Glomerular endothelial cell (primary cell): ENCODE data around the gene DEFB129. TPM values are rescaled to one million over a fixed set of nuclear protein-coding genes. Genes with fewer than 3 reads are reported as not detected.
"Not testable (repeated sequence)": the region's sequence is repeated elsewhere in the genome, so short reads cannot be mapped to it uniquely, and the experiment has no call there.

ENCODE experiments used
- DNase-seq: peaks from one replicate; pipeline ENCODE4 v3.0.0-alpha.2; 2011; ENCODE audit warnings: low read depth, low spot score; ENCODE audit errors: extremely low read depth
- total RNA-seq: library from RNA; depleted of rRNA; stranded (reverse); fragments of >200 nt; gene quantifications from 2 replicates; pipeline ENCODE4 v1.2.3, GENCODE V29; 2015

The DEFB129 gene
- total RNA-seq, 1 donor from 2014 or later = not detected

DNA sequence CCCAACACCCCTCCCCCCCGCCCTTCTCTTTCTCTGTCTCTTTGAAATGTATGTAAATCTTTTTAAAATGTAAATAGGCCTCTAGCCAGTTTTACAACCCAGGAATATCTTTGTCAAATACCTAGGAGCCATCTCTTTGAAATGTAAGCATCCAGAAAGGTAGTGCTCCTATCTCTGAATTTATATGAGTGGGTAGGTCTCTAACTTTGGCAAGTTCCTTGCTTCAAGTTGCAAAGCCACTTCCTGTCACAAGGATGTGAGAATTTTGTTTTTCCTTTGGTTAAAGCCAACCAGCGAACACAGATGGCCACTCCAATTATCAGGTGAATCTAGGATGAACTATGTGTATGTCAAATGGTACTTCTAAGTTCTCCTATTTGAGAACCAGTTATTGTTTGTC, 24.3 kb downstream of the DEFB129 start:
- DNase-seq = no peak

DNA sequence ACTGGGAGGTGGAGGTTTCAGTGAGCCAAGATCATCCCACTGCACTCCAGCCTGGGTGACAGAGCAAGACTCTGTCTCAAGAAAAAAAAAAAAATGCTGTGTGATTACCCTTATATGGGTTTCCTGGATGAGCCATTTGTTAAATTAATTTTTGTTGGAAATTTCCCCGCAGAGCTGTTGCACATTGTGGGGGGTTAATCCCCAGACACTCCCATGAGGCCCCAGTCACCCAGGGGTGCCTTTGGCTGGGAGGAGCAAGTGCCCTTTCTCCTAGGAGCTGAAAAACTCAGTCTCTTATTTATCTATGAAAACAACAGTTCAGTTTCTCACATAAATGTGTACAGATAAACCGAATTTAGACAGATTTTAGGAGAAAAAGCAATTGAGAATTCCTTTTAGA, 25.7 kb downstream of the DEFB129 start:
- no peak for DNase-seq

DNA sequence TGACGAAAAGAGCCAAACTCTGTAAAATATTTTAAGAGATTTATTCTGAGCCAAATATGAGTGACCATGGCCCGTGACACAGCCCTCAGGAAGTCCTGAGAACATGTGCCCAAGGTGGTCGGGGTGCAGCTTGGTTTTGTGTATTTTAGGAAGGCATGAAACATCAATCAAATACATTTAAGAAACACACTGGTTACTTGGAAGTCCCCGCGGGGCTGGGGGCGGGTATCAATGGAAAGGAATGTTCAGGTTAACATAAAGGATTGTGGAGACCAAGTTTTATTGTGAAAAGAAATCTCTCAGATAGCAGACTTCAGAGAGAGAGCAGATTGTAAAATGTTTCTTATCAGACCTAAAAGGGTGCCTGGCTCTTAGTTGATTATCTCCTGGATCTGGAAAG, 26.4 kb downstream of the DEFB129 start:
- DNase-seq = not testable (repeated sequence)

DNA sequence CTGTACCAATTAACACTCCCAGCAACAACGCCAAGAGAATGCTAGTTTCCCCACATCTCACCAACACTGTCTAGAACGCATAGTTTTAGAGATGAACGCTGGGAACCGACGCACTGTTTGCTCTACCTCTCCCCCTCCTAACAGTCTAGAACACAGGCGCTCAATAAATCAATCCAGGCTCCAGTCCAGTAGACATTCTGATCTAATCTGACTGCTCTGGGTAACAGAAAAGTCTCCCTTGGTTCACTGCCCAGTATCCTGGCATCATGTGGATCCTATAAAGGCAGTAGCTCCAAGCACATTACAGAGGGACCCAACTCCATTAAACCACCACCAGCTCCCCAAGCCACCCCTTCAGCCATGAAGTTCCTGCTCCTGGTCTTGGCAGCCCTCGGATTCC, 30.4 kb downstream of the DEFB129 start, which contains the start of gene DEFB132:
TSS of gene DEFB132 (plus strand) at position 306 of the 400 bp plus-strand sequence. CDS start at position 361, 55 bp downstream.
- DNase-seq = no peak

DNA sequence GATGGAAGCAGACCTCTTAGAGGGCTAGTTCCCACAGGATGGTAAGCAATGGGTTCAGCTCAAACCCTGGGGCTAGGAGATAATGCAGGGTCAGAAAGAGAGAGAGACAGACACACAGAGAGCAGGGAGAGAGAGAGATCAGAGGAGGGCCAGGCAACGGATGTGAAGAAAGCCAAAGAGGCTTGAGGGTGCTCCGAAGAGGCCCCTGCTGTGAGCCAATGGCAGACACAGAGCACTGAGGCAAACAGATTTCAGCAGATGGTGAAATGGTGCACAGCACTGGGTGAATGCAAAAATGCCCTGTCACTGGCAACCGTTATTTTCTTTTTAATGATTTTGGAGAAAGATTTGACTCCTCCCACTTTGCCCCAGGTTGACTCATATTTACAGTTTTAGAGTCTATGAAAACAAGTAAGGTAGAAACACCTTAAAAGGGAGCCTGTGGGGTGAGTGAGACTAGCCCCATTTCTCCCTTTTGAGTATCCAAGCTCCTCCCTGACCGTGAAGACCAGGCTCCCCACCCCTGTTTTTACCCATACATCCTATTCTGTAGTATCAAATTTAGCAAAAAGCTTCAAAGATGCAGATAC, 31.3 kb downstream of the DEFB129 start:
- DNase-seq = no peak

DNA sequence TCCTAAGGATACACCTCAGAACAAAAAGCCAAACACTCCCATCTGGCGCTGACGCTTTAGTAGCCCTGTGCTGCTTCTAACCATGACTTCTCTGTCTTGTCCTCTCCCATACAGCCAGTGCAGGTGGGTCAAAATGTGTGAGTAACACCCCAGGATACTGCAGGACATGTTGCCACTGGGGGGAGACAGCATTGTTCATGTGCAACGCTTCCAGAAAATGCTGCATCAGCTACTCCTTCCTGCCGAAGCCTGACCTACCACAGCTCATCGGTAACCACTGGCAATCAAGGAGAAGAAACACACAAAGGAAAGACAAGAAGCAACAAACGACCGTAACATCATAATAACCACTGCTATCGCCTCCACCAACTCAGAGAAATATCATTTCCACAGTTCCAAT, 31.9 kb downstream of the DEFB129 start:
- DNase-seq = no peak

DNA sequence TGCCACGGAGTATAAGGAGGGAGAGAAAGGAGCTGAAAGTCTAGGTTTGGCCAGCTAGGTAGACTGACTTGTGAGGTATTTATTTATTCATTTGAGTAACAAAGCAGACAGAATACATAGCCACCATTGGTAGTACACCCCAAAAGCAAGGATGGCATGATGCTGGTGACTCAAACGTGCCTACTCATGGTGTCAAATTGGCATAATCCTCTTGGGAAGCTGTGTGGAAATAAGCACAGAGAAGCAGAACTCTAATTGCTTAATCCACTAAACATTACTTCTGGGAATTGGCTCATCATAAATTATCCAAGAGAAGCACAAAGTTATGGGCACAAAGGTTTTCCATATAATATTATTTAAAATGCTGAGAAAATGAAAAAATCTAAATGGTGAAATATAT, 32.9 kb downstream of the DEFB129 start:
- DNase-seq = no peak

DNA sequence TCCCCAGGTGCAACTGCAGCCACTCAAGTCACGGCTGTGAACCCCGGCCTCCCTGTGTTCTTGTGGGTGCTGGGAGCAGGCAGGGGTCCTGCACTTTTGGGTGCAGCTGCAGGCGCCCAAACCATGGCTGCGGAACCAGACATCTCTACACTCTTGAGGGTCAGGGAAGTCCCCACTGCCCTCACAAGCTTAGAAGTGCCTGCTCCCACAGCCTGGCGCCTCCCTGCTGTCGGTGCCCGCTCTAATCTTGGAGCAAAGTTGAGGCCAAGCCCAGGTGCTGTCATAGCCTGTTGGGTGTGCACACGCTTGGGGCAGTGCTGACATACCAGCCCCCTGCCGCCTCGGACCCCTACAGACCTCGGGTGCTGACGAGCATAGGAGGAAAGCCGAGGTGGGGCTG, 36.6 kb downstream of the DEFB129 start:
- DNase-seq = no peak

DNA sequence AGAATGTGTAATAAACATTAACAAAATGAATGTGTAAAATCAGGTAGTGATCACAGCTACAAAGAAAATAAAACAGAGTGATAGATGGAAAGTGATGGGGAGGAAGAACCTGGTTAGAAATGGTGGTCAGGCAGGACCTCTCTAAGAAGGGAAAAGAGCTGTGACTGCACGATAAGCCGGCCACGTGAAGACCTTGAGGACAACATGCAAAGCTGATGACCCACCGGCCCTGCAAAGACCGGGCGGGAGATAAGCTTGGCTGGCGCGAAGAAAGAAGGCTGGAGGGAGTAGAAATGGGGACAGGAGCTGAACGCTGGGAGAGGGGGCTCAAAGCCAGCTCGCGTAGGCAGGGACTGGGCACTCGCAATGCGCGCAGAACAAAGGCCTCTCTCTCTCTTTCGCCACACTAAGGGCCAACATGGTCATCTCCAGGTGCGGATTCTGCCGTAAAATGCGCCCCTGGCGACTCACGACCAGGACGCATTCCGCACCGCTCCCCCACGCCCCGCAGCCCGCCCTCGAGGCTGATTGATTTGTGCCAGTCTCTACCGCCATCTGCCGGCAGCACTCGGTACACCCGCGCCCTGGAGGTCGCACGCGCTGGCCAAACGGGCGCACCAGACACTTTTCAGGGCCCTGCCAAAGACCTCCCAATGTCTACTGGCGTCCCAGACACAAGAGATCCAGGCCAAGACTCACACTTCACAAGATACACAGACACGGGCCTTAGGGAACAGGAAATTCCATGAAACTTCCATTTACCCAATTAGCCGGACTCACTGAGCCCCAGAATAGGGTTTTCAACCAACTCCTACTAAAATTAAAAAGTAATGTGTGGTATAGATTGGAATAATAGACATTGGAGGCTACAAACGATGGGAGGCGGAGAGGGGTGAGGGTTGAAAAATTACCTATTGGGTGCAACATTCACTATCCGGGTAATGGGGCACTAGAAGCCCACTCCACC, 39.8 kb downstream of the DEFB129 start:
- DNase-seq = no peak

DNA sequence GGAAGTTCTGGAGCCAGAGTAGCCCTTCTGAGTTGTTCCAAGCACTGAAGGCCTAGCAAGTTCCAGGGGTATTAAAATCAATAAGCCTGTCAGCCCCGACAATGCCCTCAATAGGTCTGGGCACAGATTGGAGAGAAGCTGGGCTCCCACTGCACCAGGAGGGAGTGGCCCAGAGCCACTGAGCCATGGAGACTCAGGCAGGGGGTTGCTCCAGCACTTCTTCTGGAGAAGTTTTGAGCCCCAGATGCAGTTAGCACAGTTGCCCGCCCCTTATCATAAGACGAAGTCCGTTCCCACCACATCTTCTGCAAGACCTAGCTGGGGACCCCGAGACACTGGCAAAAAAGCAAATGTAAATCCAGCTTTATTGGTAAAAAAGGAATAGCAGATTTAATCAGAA, 43.5 kb downstream of the DEFB129 start:
- DNase-seq = no peak

DNA sequence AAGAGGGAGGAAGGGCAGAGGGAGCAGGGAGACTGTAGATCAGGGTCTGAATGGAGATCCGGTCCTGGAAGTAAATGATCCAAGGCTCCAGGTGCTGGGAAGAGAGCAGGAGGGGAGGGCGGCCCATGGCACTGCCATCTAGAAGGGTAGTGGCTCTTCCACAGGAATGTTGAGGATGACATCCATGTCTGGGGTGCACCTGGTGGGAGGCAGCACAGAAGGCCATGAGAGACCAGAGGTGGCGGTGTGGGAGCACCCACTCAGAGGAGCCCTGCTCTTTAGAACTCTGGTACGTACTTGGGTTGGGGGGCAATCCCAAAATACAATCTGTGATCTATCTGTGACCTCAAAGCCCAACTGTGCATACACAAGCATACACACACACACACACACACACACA, 44.0 kb downstream of the DEFB129 start:
- no peak for DNase-seq

DNA sequence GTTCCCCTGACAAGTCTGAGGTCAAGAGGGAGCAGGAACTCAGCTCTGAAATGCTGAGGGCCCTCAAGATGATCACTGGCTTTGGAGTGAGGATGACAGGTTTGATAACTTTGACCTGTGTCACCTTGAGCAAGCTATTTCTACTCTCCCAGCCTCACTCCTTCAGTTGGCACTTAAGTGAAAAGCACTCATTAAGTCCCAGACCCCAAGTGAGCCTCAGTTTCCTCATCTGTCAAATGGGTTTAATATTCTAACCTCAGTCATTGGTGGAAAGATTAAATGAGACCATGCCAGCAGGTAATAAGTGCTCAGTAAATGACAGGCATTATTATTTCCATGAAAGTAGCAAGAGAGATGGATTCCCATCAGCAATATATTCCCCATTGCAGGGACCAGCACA, 44.5 kb downstream of the DEFB129 start:
- DNase-seq = no peak

DNA sequence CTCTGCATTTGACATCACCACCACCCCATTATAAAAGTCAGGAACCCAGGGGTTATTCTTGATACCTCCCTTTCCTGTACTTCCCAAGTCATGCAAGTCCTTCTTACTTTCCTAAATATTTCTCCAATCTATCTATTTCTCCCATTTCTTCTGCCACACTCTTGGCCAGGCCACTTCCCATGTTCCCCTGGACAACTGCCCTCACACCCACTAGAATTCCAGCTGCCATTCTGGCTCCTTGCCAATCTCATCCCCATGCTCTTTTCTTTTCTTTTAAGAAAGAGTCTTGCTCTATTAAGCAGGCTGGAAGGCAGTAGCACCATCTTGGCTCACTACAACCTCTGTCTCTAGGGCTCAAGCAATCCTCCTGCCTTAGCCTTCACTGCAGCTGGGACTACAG, 45.7 kb downstream of the DEFB129 start:
- DNase-seq = no peak

DNA sequence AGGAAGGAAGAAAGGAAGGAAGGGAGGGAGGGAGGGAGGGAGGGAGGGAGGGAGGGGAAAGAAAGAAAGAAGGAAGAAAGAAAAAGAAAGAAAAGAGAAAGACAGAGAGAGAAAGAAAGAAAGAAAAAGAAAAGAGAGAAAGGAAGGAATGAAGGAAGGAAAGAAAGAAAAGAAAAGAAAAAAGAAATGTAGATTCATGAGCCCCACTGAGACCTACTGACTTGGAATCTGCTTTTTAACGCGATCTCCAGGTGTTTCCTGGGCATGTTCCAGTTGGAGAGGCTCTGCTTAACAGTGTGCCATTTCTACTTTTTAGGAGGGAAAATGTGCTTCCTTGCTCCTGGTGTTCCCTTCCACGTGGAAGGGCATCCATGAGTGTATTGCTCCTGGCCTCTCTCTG, 46.8 kb downstream of the DEFB129 start:
- DNase-seq = no peak

DNA sequence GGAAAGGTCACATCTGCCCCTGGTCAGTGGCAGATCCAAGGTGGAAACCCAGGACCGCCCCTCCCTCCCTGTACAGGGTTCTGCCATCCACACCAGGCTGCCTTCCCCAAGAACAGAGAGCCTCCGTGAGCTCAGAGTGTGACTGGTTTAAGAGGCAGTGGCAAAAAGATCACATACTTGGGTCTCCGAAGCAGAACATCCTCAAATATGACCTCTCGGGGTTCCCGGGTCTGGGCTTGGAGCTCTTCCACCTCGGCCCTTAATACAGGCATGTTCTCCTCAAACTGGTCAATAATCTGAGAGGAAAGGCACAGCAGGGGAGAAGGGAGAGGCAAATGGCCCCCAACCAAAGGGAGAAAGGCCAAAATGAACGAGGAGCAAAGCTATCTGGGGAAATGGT, 48.7 kb downstream of the DEFB129 start:
- no peak for DNase-seq

DNA sequence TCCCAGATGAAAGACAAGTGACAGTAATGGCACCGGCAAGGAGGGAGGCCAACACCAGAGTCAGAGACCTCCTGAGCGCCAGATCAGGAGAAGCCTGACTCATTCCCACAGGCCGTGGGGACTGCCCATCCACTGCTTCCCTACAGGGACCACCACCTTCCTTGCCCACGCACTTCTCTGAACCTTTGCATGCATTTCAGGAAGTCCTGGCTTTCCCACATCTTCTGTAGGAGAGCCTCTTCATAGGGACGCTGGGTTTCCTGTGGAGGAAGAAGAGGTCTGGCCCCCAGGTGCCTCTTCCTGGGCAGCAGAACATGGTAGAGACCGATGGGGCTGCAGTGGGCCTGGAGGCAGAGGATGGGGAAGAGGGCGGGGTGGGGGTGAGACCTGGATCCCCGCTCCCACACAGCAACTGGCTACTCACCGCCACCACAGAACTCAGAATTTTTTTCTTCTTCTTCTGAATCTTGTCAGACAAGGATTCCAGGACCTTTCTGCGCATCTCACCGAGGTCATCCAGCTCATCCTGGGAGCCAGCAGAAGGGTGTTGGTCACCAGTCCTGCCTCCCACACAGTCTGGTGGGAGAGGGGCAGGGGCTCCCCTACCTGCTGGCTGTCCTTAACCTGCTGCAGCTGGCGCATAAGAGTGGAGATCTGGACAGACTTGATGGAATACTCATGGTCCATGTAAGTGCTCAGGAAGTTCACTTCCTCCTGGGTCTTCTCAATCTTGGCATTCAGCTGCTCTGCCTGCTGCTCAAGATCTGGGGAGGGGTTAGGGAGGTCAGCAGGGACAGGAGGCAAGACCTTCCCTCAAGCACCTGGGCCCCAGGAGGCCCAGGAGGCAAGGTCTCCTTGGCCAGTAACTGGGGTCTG, 49.8 kb downstream of the DEFB129 start:
- DNase-seq = no peak

DNA sequence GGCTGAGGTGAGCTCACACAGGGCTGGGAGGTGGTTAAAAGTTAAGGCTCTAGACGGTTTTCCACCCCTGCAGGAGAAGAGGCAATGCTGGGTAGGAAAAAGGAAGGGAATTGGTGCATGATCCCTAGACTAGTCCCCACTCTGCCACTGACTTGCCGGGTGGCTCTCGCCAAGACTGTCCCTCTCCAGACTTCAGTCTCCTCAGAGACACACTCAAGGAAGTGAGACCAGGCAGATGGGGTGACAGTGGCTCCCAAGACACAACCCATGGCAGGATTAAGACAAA, 50.4 kb downstream of the DEFB129 start:
- DNase-seq = no peak

DNA sequence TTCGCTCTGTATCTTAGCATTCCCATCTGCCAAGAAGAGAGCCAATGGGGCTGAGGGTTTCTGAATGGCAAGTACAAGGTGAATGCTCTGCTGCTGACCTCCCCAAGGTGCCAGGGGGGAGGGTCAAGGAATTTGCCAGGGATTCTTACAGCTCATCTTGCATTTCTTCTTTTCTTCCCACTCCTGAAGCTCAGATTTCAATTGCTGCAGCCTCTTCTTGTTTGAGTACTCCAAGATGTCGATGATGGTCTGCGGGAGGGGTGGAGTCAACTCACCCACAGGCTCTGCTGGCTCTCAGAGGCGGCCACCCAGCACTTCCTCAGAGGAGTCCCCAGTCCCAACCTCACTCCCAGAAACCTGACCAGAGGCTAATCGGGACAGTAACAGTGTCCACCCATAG, 51.1 kb downstream of the DEFB129 start:
- no peak for DNase-seq

DNA sequence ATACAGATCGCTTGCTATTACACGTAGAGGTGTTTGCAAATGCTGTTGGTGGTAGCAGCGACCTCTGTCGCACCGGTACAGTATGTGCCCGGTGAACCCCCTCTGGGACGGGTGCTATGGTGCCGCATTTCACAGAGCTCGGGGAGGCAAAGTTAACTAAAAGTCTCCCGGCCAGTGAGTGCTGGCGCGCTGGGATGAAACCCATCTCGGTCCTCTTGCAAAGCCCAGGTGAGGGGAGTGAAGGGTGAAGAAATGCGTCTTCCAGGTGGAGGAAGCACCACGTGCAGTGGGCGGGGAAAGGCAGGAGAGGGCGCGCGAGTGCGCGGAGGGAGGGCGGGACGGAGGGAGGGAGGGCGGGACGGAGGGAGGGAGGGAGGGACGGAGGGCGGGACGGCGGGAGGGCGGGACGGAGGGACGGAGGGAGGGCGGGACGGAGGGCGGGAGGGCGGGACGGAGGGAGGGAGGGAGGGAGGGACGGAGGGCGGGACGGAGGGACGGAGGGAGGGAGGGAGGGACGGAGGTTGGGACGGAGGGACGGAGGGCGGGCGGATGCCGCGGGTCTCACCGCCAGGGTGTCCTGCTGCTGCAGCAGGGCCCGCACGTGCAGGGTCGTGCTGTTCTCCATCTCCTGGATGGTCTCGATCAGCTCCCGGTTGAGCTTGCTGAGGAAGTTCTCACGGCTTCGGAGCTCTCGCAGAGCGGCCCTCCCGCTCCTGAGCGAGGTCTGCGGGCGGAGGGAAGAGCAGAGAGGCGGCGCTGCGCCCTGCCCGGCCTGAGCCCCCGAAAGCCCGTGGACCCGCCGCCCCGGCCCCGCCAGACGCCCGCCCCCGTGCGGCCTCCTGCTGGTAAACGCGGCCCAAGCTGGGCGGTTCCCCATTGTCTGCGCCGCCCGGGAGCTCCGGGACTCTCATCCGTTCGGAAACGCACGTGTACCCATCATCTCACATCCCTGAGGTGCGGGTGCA, 51.8 kb downstream of the DEFB129 start:
- DNase-seq = no peak
